HCT116 (cell line): Measurements from ENCODE around the gene KIF27. TPM values are rescaled to one million over a fixed set of nuclear protein-coding genes. Genes with fewer than 3 reads are reported as not detected.

Experiments used
- ATAC-seq: fragments of 200-7000 bp; cut with Tn5 transposase; 2 replicates; pipeline ENCODE4 v1.9.1; 2020; ENCODE audit warnings: mild to moderate bottlenecking, moderate library complexity
- BruUV-seq: library from RNA; stranded (reverse); fragments of 400-500 nt; replicated peaks from 2 replicates; lab custom pipeline; 2021; lab: Mats Ljungman, UMichigan
- CTCF ChIA-PET: fragments of 300-600 bp; sonication (Branson Sonifier 250); formaldehyde crosslinking; loops from one replicate; lab custom pipeline; 2021; ENCODE audit warnings: antibody characterized with exemption; lab: Charles Lee
- POLR2A ChIA-PET: fragments of 300-600, 350-600 bp; sonication (Branson Sonifier 250); formaldehyde crosslinking; loops from one replicate; lab custom pipeline; 2021; ENCODE audit warnings: antibody characterized with exemption; lab: Charles Lee
- RAD21 ChIA-PET, 2 experiments: fragments of 300-600 bp; sonication (Branson Sonifier 250); formaldehyde crosslinking; loops; one replicate each; lab custom pipeline; 2023; ENCODE audit warnings: low total read pairs in 2 of 2; ENCODE audit not compliant: uncharacterized antibody in 2 of 2, unreplicated experiment in 2 of 2, low non-redundant PET in 1 of 2; lab: Charles Lee
- DNase-seq: peaks from one replicate; pipeline ENCODE4 v3.0.0-alpha.2; 2010; ENCODE audit warnings: low read depth, low spot score
- H2AFZ ChIP-seq: fragments of 200-600 bp; shearing (Covaris generic), sonication (generic); 2 replicates; pipeline ENCODE4 v1.6.1; 2017; ENCODE audit warnings: low read depth, mixed run types, mixed read lengths, antibody characterized with exemption, low read length; ENCODE audit not compliant: poor library complexity, severe bottlenecking
- H3K27ac ChIP-seq: 2 replicates; pipeline ENCODE4 v1.5.1; 2012; ENCODE audit warnings: low read depth, low read length
- H3K27me3 ChIP-seq: fragments of 200-600 bp; sonication (generic); 2 replicates; pipeline ENCODE4 v1.6.1; 2016; ENCODE audit warnings: mixed run types, low read length, mixed read lengths; ENCODE audit not compliant: insufficient read depth
- H3K36me3 ChIP-seq, 2 experiments: fragments of 200-500 bp in 1 of 2; fragments of 200-600 bp in 1 of 2; sonication (Bioruptor generic) in 1 of 2; sonication (generic) in 1 of 2; 2 replicates each; pipeline versions ENCODE4 v1.5.1 to v1.6.1; 2014 to 2016; ENCODE audit warnings: low read length in 2 of 2, inconsistent platforms in 1 of 2, mixed read lengths in 1 of 2, mixed run types in 1 of 2; ENCODE audit not compliant: insufficient read depth in 2 of 2, control insufficient read depth in 1 of 2
- H3K4me1 ChIP-seq, 2 experiments: fragments of 200-600 bp in 1 of 2; sonication (generic) in 1 of 2; 2 replicates each; pipeline versions ENCODE4 v1.5.1 to v1.6.1; 2012 to 2017; ENCODE audit warnings: low read length in 2 of 2, inconsistent platforms in 1 of 2, mild to moderate bottlenecking in 1 of 2, mixed read lengths in 1 of 2, mixed run types in 1 of 2, moderate library complexity in 1 of 2; ENCODE audit not compliant: insufficient read depth in 2 of 2, control insufficient read depth in 1 of 2
- H3K4me2 ChIP-seq: fragments of 200-600 bp; sonication (generic); 2 replicates; pipeline ENCODE4 v1.6.1; 2017; ENCODE audit warnings: mixed run types, low read length, mixed read lengths
- H3K4me3 ChIP-seq, 2 experiments: fragments of 200-600 bp in 1 of 2; sonication (generic) in 1 of 2; replicated peaks in 1 of 2; 2 replicates each; pipeline ENCODE4 v1.5.1; 2011 to 2016; ENCODE audit warnings: low read length in 2 of 2, control low read depth in 1 of 2, low read depth in 1 of 2, mild to moderate bottlenecking in 1 of 2, mixed read lengths in 1 of 2, mixed run types in 1 of 2
- H3K79me2 ChIP-seq: fragments of 200-600 bp; sonication (generic); 2 replicates; pipeline ENCODE4 v1.6.1; 2017; ENCODE audit warnings: mild to moderate bottlenecking, mixed run types, low read length, moderate library complexity, mixed read lengths; ENCODE audit not compliant: insufficient read depth
- H3K9ac ChIP-seq: fragments of 200-600 bp; sonication (generic); 2 replicates; pipeline ENCODE4 v1.6.1; 2016; ENCODE audit warnings: low read length, mixed read lengths
- H3K9me2 ChIP-seq: fragments of 200-600 bp; sonication (generic), shearing (Covaris generic); 2 replicates; pipeline ENCODE4 v1.6.1; 2017; ENCODE audit warnings: mixed run types, mild to moderate bottlenecking, moderate library complexity; ENCODE audit not compliant: insufficient read depth
- H3K9me3 ChIP-seq, 2 experiments: fragments of 200-500 bp in 1 of 2; fragments of 200-600 bp in 1 of 2; sonication (Bioruptor generic) in 1 of 2; sonication (generic) in 1 of 2; 2 replicates each; pipeline ENCODE4 v1.6.1; 2014 to 2017; ENCODE audit warnings: low read length in 2 of 2, mixed read lengths in 2 of 2, inconsistent platforms in 1 of 2, low read depth in 1 of 2, mild to moderate bottlenecking in 1 of 2, mixed run types in 1 of 2, moderate library complexity in 1 of 2; ENCODE audit not compliant: control insufficient read depth in 1 of 2, insufficient read depth in 1 of 2
- H4K20me1 ChIP-seq: fragments of 200-600 bp; sonication (generic), shearing (Covaris generic); 2 replicates; pipeline ENCODE4 v1.6.1; 2017; ENCODE audit warnings: mixed run types, mild to moderate bottlenecking, moderate library complexity; ENCODE audit not compliant: insufficient read depth
- CBX3 ChIP-seq: IDR thresholded peaks from 2 replicates; pipeline ENCODE4 v1.6.1; 2012; ENCODE audit warnings: low read depth
- ELF1 ChIP-seq: IDR thresholded peaks from 2 replicates; pipeline ENCODE4 v1.6.1; 2012; ENCODE audit warnings: low read depth, borderline replicate concordance
- EZH2 ChIP-seq: fragments of 200-600 bp; sonication (generic); IDR thresholded peaks from 2 replicates; pipeline ENCODE4 v1.6.1; 2017; ENCODE audit warnings: antibody characterized with exemption, mixed run types
- POLR2A ChIP-seq: IDR thresholded peaks from 2 replicates; pipeline ENCODE4 v1.7.0; 2011; ENCODE audit warnings: borderline replicate concordance; ENCODE audit not compliant: insufficient read depth, insufficient read length; ENCODE audit errors: extremely low read depth
- POLR2AphosphoS5 ChIP-seq: IDR thresholded peaks from 2 replicates; pipeline ENCODE4 v1.6.1; 2011; ENCODE audit warnings: mild to moderate bottlenecking, low read depth, low read length, moderate library complexity
- RAD21 ChIP-seq: IDR thresholded peaks from 2 replicates; pipeline ENCODE4 v1.6.1; 2012; ENCODE audit warnings: low read depth, mild to moderate bottlenecking
- SIN3A ChIP-seq: IDR thresholded peaks from 2 replicates; pipeline ENCODE4 v1.6.1; 2012; ENCODE audit warnings: low read depth
- SP1 ChIP-seq: IDR thresholded peaks from 2 replicates; pipeline ENCODE4 v1.6.1; 2012; ENCODE audit warnings: low read depth
- SRF ChIP-seq: IDR thresholded peaks from 2 replicates; pipeline ENCODE4 v1.6.1; 2012; ENCODE audit warnings: low read depth
- TCF7L2 ChIP-seq: IDR thresholded peaks from 2 replicates; pipeline ENCODE4 v1.7.0; 2011; ENCODE audit warnings: borderline replicate concordance, inconsistent platforms; ENCODE audit not compliant: insufficient read depth, insufficient read length; ENCODE audit errors: extremely low read depth
- YY1 ChIP-seq: IDR thresholded peaks from 2 replicates; pipeline ENCODE4 v1.6.1; 2011; ENCODE audit warnings: low read length, low read depth, moderate library complexity, mild to moderate bottlenecking; ENCODE audit not compliant: insufficient replicate concordance; ENCODE audit errors: extremely low read depth
- ZFX ChIP-seq: fragments of 450-650 bp; IDR thresholded peaks from 2 replicates; pipeline ENCODE4 v1.6.1; 2017
- ZNF274 ChIP-seq: fragments of 200-500 bp; sonication (Bioruptor generic); IDR thresholded peaks from 2 replicates; pipeline ENCODE4 v1.6.1; 2014; ENCODE audit warnings: mild to moderate bottlenecking, low read depth, low read length, inconsistent platforms
- intact Hi-C: fragments of 100-400 bp; cut with micrococcal nuclease; formaldehyde crosslinking; loops from 2 replicates; pipeline ENCODE4 v1.10.0; 2022
- total RNA-seq: library from RNA; stranded (reverse); gene quantifications from one replicate; pipeline ENCODE4 v1.2.1, GENCODE V29; 2021; ENCODE audit not compliant: unreplicated experiment
- TF ChIP-seq, protein P1 (sequence below): IDR thresholded peaks from 2 replicates; pipeline ENCODE4 v1.6.1; 2011; ENCODE audit warnings: mild to moderate bottlenecking, low read length, moderate library complexity; ENCODE audit not compliant: insufficient replicate concordance; ENCODE audit errors: extremely low read depth
- TF ChIP-seq, protein P2 (sequence below): IDR thresholded peaks from 2 replicates; pipeline ENCODE4 v1.6.1; 2012
- TF ChIP-seq, protein P3 (sequence below): IDR thresholded peaks from 2 replicates; pipeline ENCODE4 v1.6.1; 2012; ENCODE audit warnings: low read depth
- TF ChIP-seq, protein P4 (sequence below): IDR thresholded peaks from 2 replicates; pipeline ENCODE4 v1.6.1; 2012

Gene KIF27
- total RNA-seq, 1 experiment from 2014 or later: 4.3 TPM

DNA sequence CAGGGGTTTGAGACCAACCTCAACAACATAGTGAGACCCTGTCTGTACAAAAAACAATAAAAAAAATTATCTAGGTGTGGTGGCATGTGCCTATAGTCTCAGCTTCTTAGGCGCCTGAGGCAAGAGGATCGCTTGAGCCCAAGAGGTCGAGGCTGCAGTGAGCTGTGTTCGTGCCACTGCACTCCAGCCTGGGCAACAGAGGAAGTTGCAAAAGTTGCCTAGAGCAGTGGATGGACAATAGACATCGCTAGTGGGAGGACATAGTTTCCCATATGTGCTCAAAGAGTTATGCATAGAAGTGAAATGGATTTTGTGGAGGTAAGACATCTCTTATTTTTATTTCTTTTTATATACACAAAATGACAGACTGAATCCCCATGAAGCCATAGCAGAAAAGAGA is 39.8 kb upstream of the KIF27 start:
- no peak for DNase-seq
- H3K27me3 ChIP-seq: no peaks in the 10 kb centered on the region
- RAD21 ChIA-PET: no interaction called here
- no peak overlapping the region for H2AFZ ChIP-seq
- intact Hi-C loops: no loop called here
- no peak overlapping the region for H3K4me3 ChIP-seq
- H4K20me1 ChIP-seq: no peaks in the 10 kb centered on the region
- no peak overlapping the region for H3K4me2 ChIP-seq
- TF ChIP-seq, protein P1, sequence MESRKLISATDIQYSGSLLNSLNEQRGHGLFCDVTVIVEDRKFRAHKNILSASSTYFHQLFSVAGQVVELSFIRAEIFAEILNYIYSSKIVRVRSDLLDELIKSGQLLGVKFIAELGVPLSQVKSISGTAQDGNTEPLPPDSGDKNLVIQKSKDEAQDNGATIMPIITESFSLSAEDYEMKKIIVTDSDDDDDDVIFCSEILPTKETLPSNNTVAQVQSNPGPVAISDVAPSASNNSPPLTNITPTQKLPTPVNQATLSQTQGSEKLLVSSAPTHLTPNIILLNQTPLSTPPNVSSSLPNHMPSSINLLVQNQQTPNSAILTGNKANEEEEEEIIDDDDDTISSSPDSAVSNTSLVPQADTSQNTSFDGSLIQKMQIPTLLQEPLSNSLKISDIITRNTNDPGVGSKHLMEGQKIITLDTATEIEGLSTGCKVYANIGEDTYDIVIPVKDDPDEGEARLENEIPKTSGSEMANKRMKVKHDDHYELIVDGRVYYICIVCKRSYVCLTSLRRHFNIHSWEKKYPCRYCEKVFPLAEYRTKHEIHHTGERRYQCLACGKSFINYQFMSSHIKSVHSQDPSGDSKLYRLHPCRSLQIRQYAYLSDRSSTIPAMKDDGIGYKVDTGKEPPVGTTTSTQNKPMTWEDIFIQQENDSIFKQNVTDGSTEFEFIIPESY: no peak
- TF ChIP-seq POLR2AphosphoS5: no peak
- TF ChIP-seq, protein P2, sequence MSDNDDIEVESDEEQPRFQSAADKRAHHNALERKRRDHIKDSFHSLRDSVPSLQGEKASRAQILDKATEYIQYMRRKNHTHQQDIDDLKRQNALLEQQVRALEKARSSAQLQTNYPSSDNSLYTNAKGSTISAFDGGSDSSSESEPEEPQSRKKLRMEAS: no peak
- no peak for TF ChIP-seq ZNF274
- no peak for TF ChIP-seq EZH2
- TF ChIP-seq ELF1: no peak
- TF ChIP-seq, protein P3, sequence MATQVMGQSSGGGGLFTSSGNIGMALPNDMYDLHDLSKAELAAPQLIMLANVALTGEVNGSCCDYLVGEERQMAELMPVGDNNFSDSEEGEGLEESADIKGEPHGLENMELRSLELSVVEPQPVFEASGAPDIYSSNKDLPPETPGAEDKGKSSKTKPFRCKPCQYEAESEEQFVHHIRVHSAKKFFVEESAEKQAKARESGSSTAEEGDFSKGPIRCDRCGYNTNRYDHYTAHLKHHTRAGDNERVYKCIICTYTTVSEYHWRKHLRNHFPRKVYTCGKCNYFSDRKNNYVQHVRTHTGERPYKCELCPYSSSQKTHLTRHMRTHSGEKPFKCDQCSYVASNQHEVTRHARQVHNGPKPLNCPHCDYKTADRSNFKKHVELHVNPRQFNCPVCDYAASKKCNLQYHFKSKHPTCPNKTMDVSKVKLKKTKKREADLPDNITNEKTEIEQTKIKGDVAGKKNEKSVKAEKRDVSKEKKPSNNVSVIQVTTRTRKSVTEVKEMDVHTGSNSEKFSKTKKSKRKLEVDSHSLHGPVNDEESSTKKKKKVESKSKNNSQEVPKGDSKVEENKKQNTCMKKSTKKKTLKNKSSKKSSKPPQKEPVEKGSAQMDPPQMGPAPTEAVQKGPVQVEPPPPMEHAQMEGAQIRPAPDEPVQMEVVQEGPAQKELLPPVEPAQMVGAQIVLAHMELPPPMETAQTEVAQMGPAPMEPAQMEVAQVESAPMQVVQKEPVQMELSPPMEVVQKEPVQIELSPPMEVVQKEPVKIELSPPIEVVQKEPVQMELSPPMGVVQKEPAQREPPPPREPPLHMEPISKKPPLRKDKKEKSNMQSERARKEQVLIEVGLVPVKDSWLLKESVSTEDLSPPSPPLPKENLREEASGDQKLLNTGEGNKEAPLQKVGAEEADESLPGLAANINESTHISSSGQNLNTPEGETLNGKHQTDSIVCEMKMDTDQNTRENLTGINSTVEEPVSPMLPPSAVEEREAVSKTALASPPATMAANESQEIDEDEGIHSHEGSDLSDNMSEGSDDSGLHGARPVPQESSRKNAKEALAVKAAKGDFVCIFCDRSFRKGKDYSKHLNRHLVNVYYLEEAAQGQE: no peak
- no peak for TF ChIP-seq CBX3
- TF ChIP-seq, protein P4, sequence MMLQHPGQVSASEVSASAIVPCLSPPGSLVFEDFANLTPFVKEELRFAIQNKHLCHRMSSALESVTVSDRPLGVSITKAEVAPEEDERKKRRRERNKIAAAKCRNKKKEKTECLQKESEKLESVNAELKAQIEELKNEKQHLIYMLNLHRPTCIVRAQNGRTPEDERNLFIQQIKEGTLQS: no peak
- TF ChIP-seq SP1: no peak
- TF ChIP-seq YY1: no peak
- no peak for TF ChIP-seq SIN3A
- TF ChIP-seq POLR2A: no peak
- TF ChIP-seq SRF: no peak
- no peak for TF ChIP-seq RAD21
- no peak for TF ChIP-seq ZFX
- no peak for TF ChIP-seq TCF7L2
- TF ChIP-seq, all 23 proteins: peak for 0
- no TSS peak for BruUV-seq
- Histone ChIP-seq H3K79me2 (no peaks in the 10 kb centered on the region), H3K9ac (no peak overlapping the region), H3K9me2 (no peaks in the 10 kb centered on the region), H3K36me3 (no peaks in the 10 kb centered on the region), H3K27ac (no peak overlapping the region), H3K9me3 (no peaks in the 10 kb centered on the region), H3K4me1 (peaks cover 5 to 6% of the 10 kb centered on the region in 2 experiments; a peak in 3 of 4 replicates)
- ATAC-seq: no peak
- ChIA-PET POLR2A (interaction anchor here (1.2 kb wide), 1 partner anchor 10 kb away, joined by 3 read pairs; no protein-coding TSS in a partner anchor), CTCF (interaction anchor here (2.3 kb wide), 1 partner anchor 300 kb away, joined by 7 read pairs; no protein-coding TSS in a partner anchor)
